Fibroblast of mammary gland (primary cell): Measurements from ENCODE around the gene GGN.
A peak's percentile ranks its signal among the peaks of the same experiment; 100 is the strongest.

Source experiments
- DNase-seq: peaks from one replicate; pipeline ENCODE4 v3.0.0-alpha.2; 2010; ENCODE audit warnings: low read depth
- H3K4me3 ChIP-seq: 2 replicates; pipeline ENCODE4 v1.5.1; 2011; ENCODE audit warnings: low read depth, mild to moderate bottlenecking, low read length, moderate library complexity; ENCODE audit not compliant: control insufficient read depth
- CTCF ChIP-seq: conservative IDR thresholded peaks from 2 replicates; pipeline ENCODE4 v1.5.1; 2011; ENCODE audit warnings: low read depth, low read length, inconsistent platforms; ENCODE audit not compliant: control insufficient read depth, insufficient read depth

The GGN gene

GRCh38 chr19:38386300-38386970 is 1.4 kb downstream of the GGN start:
- H3K4me3 ChIP-seq = no peak overlapping the region
- DNase-seq = no peak
- no peak for TF ChIP-seq CTCF

- no peak for TF ChIP-seq CTCF
- no peak for DNase-seq
- no peak overlapping the region for H3K4me3 ChIP-seq
These were observed 2.0 kb downstream of the GGN start for GRCh38 chr19:38385804-38386257.

- no peak for DNase-seq
These were observed 2.6 kb downstream of the GGN start for GRCh38 chr19:38385057-38385803.

GRCh38 chr19:38384209-38385027 is 3.4 kb downstream of the GGN start:
- H3K4me3 ChIP-seq = no peak overlapping the region
- DNase-seq = no peak
- peak; percentile 26 for TF ChIP-seq CTCF

More at GRCh38 chr19:38385057-38385803, 2.6 kb downstream of the GGN start:
- no peak overlapping the region for H3K4me3 ChIP-seq
- TF ChIP-seq CTCF = no peak

GRCh38 chr19:38383743-38384142 is 4.1 kb downstream of the GGN start:
- no peak overlapping the region for H3K4me3 ChIP-seq
- DNase-seq = no peak
- no peak for TF ChIP-seq CTCF

GRCh38 chr19:38383184-38383583 is 4.7 kb downstream of the GGN start:
- no peak for DNase-seq
- no peak overlapping the region for H3K4me3 ChIP-seq
- TF ChIP-seq CTCF = no peak
